Caki2 (cell line): ENCODE results near the gene SLC6A19. TPM values are rescaled to one million over a fixed set of nuclear protein-coding genes. Genes with fewer than 3 reads are reported as not detected.
A peak's percentile ranks its signal among the peaks of the same experiment; 100 is the strongest.

Experiments
- DNase-seq: peaks from one replicate; pipeline ENCODE4 v3.0.0-alpha.2; 2015; ENCODE audit warnings: low read depth
- in situ Hi-C: cut with HindIII; loops from 2 replicates; pipeline ENCODE4 v1.10.0; 2016; ENCODE audit warnings: low sequenced_read_pairs, low pct_unique_long_range_greater_than_20kb, mixed read lengths
- total RNA-seq: library from RNA; depleted of rRNA; stranded (reverse); fragments of >200 nt; shearing (Covaris generic); gene quantifications from 2 replicates; pipeline ENCODE4 v1.2.3, GENCODE V29; 2014; ENCODE audit warnings: low replicate concordance

The SLC6A19 gene
- total RNA-seq, 1 experiment from 2014 or later = not detected

DNA sequence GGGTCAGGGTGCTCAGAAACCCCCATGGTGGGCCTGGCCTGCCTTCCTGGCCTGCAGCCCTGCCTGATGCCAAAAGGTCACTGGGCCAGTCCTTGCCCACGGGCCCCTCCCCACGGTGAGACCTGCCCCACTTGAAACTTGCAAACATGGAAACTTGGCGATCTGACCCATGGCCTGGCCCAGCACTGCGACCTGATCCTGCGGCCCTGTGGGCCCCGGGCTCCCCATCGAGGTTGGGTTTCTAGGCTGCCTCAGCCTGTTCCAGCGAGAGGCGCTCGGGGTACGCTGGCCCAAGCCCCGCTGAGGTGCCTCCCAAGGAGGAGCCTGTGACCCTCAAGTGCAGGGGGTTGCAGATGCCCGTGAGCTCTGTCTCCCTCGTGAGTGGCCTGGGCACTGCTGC is 37.5 kb upstream of the SLC6A19 start:
- DNase-seq = no peak
- in situ Hi-C loops = no loop called here

GRCh38 chr5:1164696-1165630 is 36.4 kb upstream of the SLC6A19 start:
- no peak for DNase-seq
- in situ Hi-C loops = no loop called here

DNA sequence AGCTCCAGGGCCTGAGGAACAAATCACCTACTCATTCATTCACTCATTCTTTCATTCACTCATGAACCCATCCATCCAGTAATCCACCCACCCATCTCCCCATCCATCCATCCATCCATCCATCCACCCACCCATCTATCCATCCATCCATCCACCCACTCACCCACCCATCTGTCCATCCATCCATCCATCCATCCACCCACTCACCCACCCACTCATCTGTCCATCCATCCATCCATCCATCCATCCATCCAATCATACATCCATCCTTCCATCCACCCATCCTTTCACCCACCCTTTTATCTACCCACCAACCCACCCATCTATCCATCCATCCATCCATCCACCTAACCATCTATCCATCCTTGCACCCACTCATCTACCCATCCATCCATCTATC is 35.5 kb upstream of the SLC6A19 start:
- in situ Hi-C loops = no loop called here

DNA sequence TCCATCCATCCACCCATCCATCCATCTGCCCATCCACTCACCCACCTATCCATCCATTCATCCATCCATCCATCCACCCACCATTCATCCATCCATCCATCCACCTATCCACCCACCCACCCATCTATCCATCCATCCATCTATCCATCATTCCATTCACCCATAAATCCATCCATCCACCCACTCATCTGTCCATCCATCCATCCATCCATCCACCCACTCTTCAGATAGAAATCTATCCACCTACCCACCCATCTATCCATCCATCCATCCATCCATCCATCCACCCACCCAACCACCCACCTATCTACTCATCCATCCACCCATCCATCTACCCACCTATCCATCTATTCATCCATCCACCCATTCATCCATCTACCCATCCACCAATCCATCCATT is 35.0 kb upstream of the SLC6A19 start:
- DNase-seq = no peak
- in situ Hi-C loops = no loop called here

More for the DNA sequence above, 35.5 kb upstream of the SLC6A19 start:
- no peak for DNase-seq

GRCh38 chr5:1167361-1167727 is 34.1 kb upstream of the SLC6A19 start:
- in situ Hi-C loops = no loop called here
- peak; percentile 20 for DNase-seq

GRCh38 chr5:1167728-1168709 is 33.4 kb upstream of the SLC6A19 start:
- in situ Hi-C loops = no loop called here
- DNase-seq = peak; percentile 48

DNA sequence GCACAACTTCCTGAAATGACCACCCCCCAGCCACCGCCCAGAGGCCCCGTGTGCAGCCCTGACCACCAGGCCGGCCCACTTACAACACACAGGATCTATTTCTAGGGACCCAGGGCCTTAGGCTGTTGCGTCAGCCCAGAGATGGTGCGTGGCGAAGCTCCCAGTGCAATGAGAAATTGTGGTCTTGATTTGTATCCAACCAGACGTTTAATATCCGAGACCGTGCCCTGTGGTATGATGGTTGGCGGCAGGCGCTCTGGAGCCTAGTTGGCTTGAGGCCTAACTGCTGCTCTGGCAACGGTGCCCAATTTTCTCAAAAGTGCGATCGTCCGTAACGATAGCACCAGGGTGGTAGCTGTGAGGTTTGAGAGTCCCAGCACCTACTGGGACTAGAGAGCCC is 32.6 kb upstream of the SLC6A19 start:
- no peak for DNase-seq
- in situ Hi-C loops = no loop called here

DNA sequence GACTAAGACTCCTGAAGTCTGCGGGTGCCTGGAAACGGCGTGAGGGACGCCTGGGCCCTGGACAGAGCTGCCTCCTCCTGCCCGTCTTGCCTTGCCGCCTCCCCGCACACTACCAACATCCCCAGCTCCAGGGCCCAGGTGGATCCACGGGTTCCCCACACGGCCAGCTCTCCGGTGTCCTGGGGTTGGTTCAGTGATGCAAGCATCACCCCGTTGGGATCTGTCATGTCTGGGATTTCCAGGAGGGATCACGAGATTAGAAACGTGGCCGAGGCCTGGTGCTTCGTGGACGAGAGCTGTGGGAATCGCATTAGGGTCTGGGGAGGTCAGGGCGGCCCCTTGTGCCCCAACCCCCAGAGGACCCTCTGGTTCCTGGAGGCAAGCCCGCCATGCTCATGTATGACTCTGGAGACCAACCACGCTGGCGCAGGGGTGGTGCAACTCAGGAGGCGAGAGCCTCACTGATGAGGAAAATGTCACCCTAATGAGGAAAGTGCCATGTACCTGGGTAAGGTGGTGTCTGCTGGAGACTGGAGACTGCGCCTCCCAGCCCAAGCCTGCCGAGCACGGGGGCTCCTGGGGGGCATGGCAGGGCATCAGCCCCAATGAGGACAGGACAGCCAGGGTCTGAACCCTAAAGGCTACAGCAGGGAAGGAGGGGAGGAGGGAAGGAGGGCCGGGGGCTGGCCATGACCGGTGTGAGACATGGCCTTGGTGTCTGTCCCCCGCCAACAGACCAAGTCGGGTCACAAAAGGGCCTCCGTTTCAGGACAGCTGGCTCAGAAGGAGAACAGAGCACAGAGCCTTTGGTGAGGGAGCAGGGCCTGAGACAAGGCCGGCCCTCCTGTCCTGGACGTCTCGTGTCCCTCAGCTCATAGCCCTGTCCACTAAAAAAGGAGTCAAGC is 31.9 kb upstream of the SLC6A19 start:
- in situ Hi-C loops = no loop called here
- no peak for DNase-seq

GRCh38 chr5:1171340-1171941 is 30.0 kb upstream of the SLC6A19 start:
- in situ Hi-C loops = no loop called here
- no peak for DNase-seq

DNA sequence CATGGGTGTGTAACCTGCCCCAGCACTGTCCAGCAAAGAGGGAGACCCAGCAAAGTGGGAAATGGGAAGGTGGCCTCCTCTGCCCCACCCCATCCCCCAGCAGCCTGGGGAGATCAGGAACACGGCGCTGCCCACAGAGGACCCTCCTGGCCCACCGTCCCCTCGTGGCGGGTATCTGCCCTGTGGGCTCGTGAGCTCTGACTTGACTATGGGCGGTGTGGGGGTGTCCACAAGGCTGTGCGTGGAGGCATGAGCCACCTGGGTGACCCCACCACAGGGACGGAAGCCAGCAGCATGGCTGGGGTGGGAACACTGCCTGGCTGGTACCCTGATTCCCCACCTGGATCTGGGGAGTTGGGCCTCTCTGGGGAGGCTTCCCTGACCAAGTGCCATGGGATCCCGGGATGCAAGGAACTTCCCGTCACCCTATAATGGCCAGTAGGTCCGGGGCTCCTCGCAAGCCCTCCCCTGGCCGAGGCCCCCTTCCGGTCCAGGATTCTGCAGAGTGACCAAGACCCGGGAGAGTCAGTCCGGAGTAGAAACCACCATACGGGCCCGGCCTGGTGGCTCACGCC is 29.3 kb upstream of the SLC6A19 start:
- in situ Hi-C loops = no loop called here
- no peak for DNase-seq

DNA sequence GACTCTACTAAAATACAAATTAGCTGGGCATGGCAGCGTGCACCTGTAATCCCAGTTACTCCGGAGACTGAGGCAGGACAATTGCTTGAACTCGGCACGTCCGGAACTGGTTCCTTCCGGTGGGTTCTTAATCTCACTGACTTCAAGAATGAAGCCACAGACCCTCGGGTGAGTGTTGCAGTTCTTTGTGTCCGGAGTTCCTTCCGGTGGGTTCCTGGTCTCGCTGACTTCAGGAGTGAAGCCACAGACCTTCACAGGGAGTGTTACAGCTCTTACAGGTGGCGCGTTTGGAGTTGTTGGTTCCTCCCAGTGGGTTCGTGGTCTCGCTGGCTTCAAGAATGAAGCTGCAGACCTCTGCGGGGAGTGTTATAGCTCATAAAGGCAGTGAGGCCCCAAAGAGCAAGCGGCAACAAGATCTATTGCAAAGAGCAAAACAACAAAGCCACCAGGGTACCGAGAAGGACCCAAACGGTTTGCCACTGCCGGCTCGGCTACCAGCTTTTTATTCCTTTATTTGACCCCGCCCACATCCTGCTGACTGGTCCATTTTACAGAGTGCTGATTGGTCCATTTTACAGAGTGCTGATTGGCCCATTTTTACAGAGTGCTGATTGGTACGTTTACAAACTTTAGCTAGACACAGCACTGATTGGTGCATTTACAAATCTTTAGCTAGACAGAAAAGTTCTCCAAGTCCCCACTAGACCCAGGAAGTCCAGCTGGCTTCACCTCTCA is 28.6 kb upstream of the SLC6A19 start:
- in situ Hi-C loops = no loop called here
- DNase-seq = no peak

DNA sequence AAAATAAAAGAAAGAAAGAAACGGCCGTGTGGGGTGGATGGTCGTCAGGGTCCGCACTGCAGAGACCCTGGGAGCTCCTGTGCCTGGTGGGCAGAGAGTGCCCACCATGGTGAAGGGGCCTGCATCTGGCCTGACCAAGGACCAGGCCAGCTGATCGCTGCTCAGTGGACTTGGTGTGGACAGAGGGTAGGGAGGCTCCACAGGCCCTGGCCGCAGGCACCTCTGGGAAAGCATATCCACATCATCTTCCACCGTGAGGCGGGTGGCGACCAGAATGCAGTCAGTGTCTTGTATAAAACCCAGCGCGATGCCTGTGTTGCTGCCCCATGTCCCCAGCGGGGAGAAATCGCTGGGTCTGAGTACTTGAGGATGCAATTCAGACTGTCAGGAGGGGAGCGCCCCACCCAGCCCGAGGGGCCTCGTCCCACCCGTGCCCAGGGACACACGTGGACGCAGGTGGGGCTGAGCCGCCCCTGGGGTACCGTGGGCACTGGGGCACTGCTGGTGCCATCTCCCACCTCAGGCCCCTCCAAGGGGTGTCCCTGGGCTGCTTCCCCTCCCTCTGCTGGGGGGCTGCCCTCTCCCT is 27.8 kb upstream of the SLC6A19 start:
- in situ Hi-C loops = no loop called here
- DNase-seq = no peak

GRCh38 chr5:1174122-1174936 is 27.1 kb upstream of the SLC6A19 start:
- DNase-seq = peak; percentile 73
- in situ Hi-C loops = no loop called here

- no peak for DNase-seq
- in situ Hi-C loops = no loop called here
Measured at GRCh38 chr5:1175015-1175414, 26.4 kb upstream of the SLC6A19 start.

- in situ Hi-C loops = no loop called here
- DNase-seq = no peak
Measured at GRCh38 chr5:1175801-1176472, 25.5 kb upstream of the SLC6A19 start.
